Neural cell (in vitro differentiated cells): ENCODE measurements around the gene KCNK6.

Experiments
- POLR2AphosphoS5 ChIP-seq: IDR thresholded peaks from 2 replicates; pipeline ENCODE4 v1.6.1; 2012
- TF ChIP-seq, protein P1 (sequence below): fragments of 450-650 bp; IDR thresholded peaks from 2 replicates; pipeline ENCODE4 v1.5.1; 2014; ENCODE audit warnings: antibody characterized with exemption, mild to moderate bottlenecking, moderate library complexity; ENCODE audit not compliant: poor library complexity, severe bottlenecking

DNA sequence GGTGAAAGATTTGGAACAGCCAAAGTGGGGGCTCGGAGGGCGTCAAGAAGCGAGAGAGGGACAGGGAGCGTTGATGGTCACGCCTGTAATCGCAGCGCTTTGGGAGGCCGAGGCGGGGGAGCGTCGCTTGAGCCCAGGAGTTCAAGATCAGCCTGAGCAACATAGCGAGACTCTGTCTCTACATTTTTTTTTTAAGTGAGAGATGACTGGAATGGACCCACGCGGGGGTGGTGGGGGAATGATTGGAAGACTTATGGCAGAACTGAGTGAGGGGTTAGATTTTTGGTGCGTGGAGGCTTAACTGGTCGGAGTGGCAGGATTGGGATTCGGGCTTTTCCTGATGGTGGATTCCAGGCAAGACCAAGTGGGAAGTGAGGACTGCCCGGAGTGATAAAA lies 55.5 kb downstream of the KCNK6 start:
- TF ChIP-seq, protein P1, sequence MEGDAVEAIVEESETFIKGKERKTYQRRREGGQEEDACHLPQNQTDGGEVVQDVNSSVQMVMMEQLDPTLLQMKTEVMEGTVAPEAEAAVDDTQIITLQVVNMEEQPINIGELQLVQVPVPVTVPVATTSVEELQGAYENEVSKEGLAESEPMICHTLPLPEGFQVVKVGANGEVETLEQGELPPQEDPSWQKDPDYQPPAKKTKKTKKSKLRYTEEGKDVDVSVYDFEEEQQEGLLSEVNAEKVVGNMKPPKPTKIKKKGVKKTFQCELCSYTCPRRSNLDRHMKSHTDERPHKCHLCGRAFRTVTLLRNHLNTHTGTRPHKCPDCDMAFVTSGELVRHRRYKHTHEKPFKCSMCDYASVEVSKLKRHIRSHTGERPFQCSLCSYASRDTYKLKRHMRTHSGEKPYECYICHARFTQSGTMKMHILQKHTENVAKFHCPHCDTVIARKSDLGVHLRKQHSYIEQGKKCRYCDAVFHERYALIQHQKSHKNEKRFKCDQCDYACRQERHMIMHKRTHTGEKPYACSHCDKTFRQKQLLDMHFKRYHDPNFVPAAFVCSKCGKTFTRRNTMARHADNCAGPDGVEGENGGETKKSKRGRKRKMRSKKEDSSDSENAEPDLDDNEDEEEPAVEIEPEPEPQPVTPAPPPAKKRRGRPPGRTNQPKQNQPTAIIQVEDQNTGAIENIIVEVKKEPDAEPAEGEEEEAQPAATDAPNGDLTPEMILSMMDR, result no peak
- no peak for TF ChIP-seq POLR2AphosphoS5
